GM15510 (cell line): Measurements from ENCODE around the gene ABCD4.

Experiments used
- POLR2A ChIP-seq: IDR thresholded peaks from 3 replicates; pipeline ENCODE4 v1.6.1; 2011; ENCODE audit warnings: borderline replicate concordance; ENCODE audit not compliant: insufficient read length; ENCODE audit errors: extremely low read depth

The ABCD4 gene

GRCh38 chr14:74312161-74312560, 9.4 kb upstream of the ABCD4 start:
- no peak for TF ChIP-seq POLR2A

- no peak for TF ChIP-seq POLR2A
These were observed 6.6 kb upstream of the ABCD4 start for GRCh38 chr14:74309125-74310022.

- no peak for TF ChIP-seq POLR2A
These were observed 6.0 kb upstream of the ABCD4 start for GRCh38 chr14:74308695-74309094.

GRCh38 chr14:74302152-74302628, 544 bp downstream of the ABCD4 start:
- TF ChIP-seq POLR2A, result no peak

GRCh38 chr14:74301594-74302151, 1.1 kb downstream of the ABCD4 start:
- TF ChIP-seq POLR2A, result no peak

- TF ChIP-seq POLR2A, result no peak
These were observed 3.6 kb downstream of the ABCD4 start for GRCh38 chr14:74299061-74299545.

- TF ChIP-seq POLR2A, result no peak
These were observed 4.7 kb downstream of the ABCD4 start for GRCh38 chr14:74297986-74298385.

GRCh38 chr14:74296037-74296467, 6.7 kb downstream of the ABCD4 start:
- no peak for TF ChIP-seq POLR2A

GRCh38 chr14:74293606-74294005, 9.1 kb downstream of the ABCD4 start:
- TF ChIP-seq POLR2A, result no peak

GRCh38 chr14:74292061-74292460, 10.7 kb downstream of the ABCD4 start:
- no peak for TF ChIP-seq POLR2A

- no peak for TF ChIP-seq POLR2A
These were observed 12.3 kb downstream of the ABCD4 start for GRCh38 chr14:74290415-74290814.

- no peak for TF ChIP-seq POLR2A
These were observed 12.9 kb downstream of the ABCD4 start for GRCh38 chr14:74289801-74290200.

GRCh38 chr14:74286736-74287135, 16.0 kb downstream of the ABCD4 start:
- no peak for TF ChIP-seq POLR2A

GRCh38 chr14:74281069-74281468, 21.7 kb downstream of the ABCD4 start:
- no peak for TF ChIP-seq POLR2A

- no peak for TF ChIP-seq POLR2A
These were observed 24.7 kb downstream of the ABCD4 start for GRCh38 chr14:74278080-74278479.
